RPMI7951 (cell line): Measurements from ENCODE around the gene PYGM. TPM values are rescaled to one million over a fixed set of nuclear protein-coding genes. Genes with fewer than 3 reads are reported as not detected.

ENCODE experiments used
- total RNA-seq: library from RNA; depleted of rRNA; stranded (reverse); fragments of >200 nt; shearing (Covaris generic); gene quantifications from 2 replicates; pipeline ENCODE4 v1.2.3, GENCODE V29; 2014; rRNA removed

Gene PYGM
- total RNA-seq, 1 experiment from 2014 or later: not detected

Other genes with a start within 250 kb of the PYGM start
- gene SLC22A11, start 204.0 kb downstream of the PYGM start, total RNA-seq: not detected in 2 replicates
- gene SLC22A12, start 168.8 kb downstream of the PYGM start, total RNA-seq: not detected in 2 replicates
- gene NRXN2, start 36.8 kb downstream of the PYGM start, total RNA-seq: 0.10 and 0.36 TPM in 2 replicates
- not detected in 2 replicates for gene RASGRP2, start 15.8 kb downstream of the PYGM start, total RNA-seq
- gene SF1, start 18.6 kb upstream of the PYGM start, total RNA-seq: 62.6 and 64.1 TPM in 2 replicates
- 13.9 and 16.1 TPM in 2 replicates for gene MAP4K2, start 43.2 kb upstream of the PYGM start, total RNA-seq
- 11.7 and 14.8 TPM in 2 replicates for gene MEN1, start 50.6 kb upstream of the PYGM start, total RNA-seq
- 0.20 TPM in 1 of 2 replicates, not detected in the other for gene CDC42BPG, start 84.7 kb upstream of the PYGM start, total RNA-seq
- gene EHD1, start 118.6 kb upstream of the PYGM start, total RNA-seq: 82.1 and 92.3 TPM in 2 replicates
- 6.6 and 7.2 TPM in 2 replicates for gene ATG2A, start 157.2 kb upstream of the PYGM start, total RNA-seq
- gene PPP2R5B, start 164.7 kb upstream of the PYGM start, total RNA-seq: 12.5 and 17.8 TPM in 2 replicates
- gene GPHA2, start 175.9 kb upstream of the PYGM start, total RNA-seq: not detected in 2 replicates
- not detected in 2 replicates for gene MAJIN, start 212.1 kb upstream of the PYGM start, total RNA-seq
- 0.59 and 0.84 TPM in 2 replicates for gene BATF2, start 237.0 kb upstream of the PYGM start, total RNA-seq